ENCODE data around the gene CYTH2. TPM values are rescaled to one million over a fixed set of nuclear protein-coding genes. Genes with fewer than 3 reads are reported as not detected.

The CYTH2 gene
- total and polyA plus RNA-seq, 9 of the 15 experiments (the other 6 are each of a cell fraction or from before 2014, with no cell fraction given): 1.8 to 45.2 (median 23.8) TPM

- TF ChIP-seq ZNF512 (tag; IDR thresholded peaks at IDR 0.05): no peak
- TF ChIP-seq E2F6 (IDR thresholded peaks at IDR 0.05; ENCODE audit: borderline replicate concordance in 1 of 2, extremely low read depth in 1 of 2, insufficient read depth in 1 of 2, insufficient read length in 1 of 2, low read depth in 1 of 2, low read length in 1 of 2, poor library complexity in 1 of 2, severe bottlenecking in 1 of 2): peak in 1 of 2 experiments; percentile 17
- TF ChIP-seq ZNF778 (CRISPR knock-in tag; IDR thresholded peaks at IDR 0.05): no peak
- no peak for TF ChIP-seq ZNF121 (CRISPR knock-in tag; conservative IDR thresholded peaks at IDR 0.05)
- TF ChIP-seq TAF1 (IDR thresholded peaks at IDR 0.05; ENCODE audit: control insufficient read depth, extremely low read depth, insufficient read depth, low read length, severe bottlenecking): peak; percentile 94
- TF ChIP-seq ZNF764 (CRISPR knock-in tag; IDR thresholded peaks at IDR 0.05; ENCODE audit: low read depth): 0 out of 2 replicates have a peak, but pooled peaks have one; percentile 50
- no peak for TF ChIP-seq ZNF174 (CRISPR knock-in tag; IDR thresholded peaks at IDR 0.05)
- TF ChIP-seq CSDE1 (IDR thresholded peaks at IDR 0.05): peak in 1 of 2 experiments; percentile 60; a peak in 1 of 4 replicates
- peak; percentile 85 for TF ChIP-seq TOE1 (IDR thresholded peaks at IDR 0.05; ENCODE audit: borderline replicate concordance)
- no peak for TF ChIP-seq TOE1 (CRISPR knock-in tag; IDR thresholded peaks at IDR 0.05; ENCODE audit: borderline replicate concordance, low read depth)
- TF ChIP-seq ERF (CRISPR knock-in tag; IDR thresholded peaks at IDR 0.05): peak; percentile 97
- TF ChIP-seq ZBTB26 (CRISPR knock-in tag; IDR thresholded peaks at IDR 0.05): 0 out of 2 replicates have a peak, but pooled peaks have one; percentile 65
- 0 out of 2 replicates have a peak, but pooled peaks have one; percentile 45 for TF ChIP-seq SMAD3 (CRISPR knock-in tag; conservative IDR thresholded peaks at IDR 0.05)
- 0 out of 2 replicates have a peak, but pooled peaks have one; percentile 21 for TF ChIP-seq ZNF324 (CRISPR knock-in tag; IDR thresholded peaks at IDR 0.05)
- TF ChIP-seq U2AF1 (optimal IDR thresholded peaks at IDR 0.05; ENCODE audit: low read depth, low read length): peak; percentile 74
- TF ChIP-seq TFAP4 (CRISPR knock-in tag; IDR thresholded peaks at IDR 0.05; ENCODE audit: borderline replicate concordance): peak; percentile 41; the same call in 1 of the 2 replicates
- 0 out of 2 replicates have a peak, but pooled peaks have one; percentile 20 for TF ChIP-seq ZNF239 (CRISPR knock-in tag; IDR thresholded peaks at IDR 0.05)
- peak; percentile 97 for TF ChIP-seq POLR2A (conservative IDR thresholded peaks at IDR 0.05)
- TF ChIP-seq ARID3B (CRISPR knock-in tag; IDR thresholded peaks at IDR 0.05; ENCODE audit: borderline replicate concordance): no peak; the same call in 1 of the 2 replicates
- TF ChIP-seq ZNF668 (CRISPR knock-in tag; IDR thresholded peaks at IDR 0.05): peak; percentile 24; the same call in 1 of the 2 replicates
- TF ChIP-seq ATF7 (IDR thresholded peaks at IDR 0.05): peak; percentile 76; the same call in 1 of the 2 replicates
- peak; percentile 92 for TF ChIP-seq TAF7 (tag; IDR thresholded peaks at IDR 0.05)
These were observed at the start of gene CYTH2 (continued) for GRCh38 chr19:48469289-48469881.

All from K562 (cell line).